Memory B cell (primary cell): ENCODE measurements around the gene PIK3R1.
A peak's percentile ranks its signal among the peaks of the same experiment; 100 is the strongest.
"Not testable (repeated sequence)": the region's sequence is repeated elsewhere in the genome, so short reads cannot be mapped to it uniquely, and the experiment has no call there.

Experiments used
- ATAC-seq: fragments of 150-1000 bp; cut with Tn5 transposase; 2 replicates; pipeline ENCODE4 v1.10.0; 2021; ENCODE audit warnings: low read depth, mild to moderate bottlenecking, moderate library complexity
- DNase-seq, 2 donors: peaks; one replicate each; pipeline ENCODE4 v3.0.0; 2022; ENCODE audit warnings: low spot score in 2 of 2
- H3K27ac Mint-ChIP-seq: one replicate; pipeline ENCODE4 v1.8.0; 2022; ENCODE audit warnings: mild to moderate bottlenecking, moderate library complexity, mixed read lengths
- H3K27me3 Mint-ChIP-seq: one replicate; pipeline ENCODE4 v1.8.0; 2022; ENCODE audit warnings: mixed read lengths
- H3K36me3 Mint-ChIP-seq: one replicate; pipeline ENCODE4 v1.8.0; 2022; ENCODE audit warnings: mild to moderate bottlenecking, mixed read lengths
- H3K4me1 Mint-ChIP-seq: one replicate; pipeline ENCODE4 v1.8.0; 2022; ENCODE audit warnings: mixed read lengths
- H3K4me3 Mint-ChIP-seq: one replicate; pipeline ENCODE4 v1.8.0; 2022; ENCODE audit warnings: mild to moderate bottlenecking, moderate library complexity, mixed read lengths
- H3K9me3 Mint-ChIP-seq: one replicate; pipeline ENCODE4 v1.8.0; 2022; ENCODE audit warnings: mixed read lengths

PIK3R1 gene

GRCh38 chr5:68182534-68182933, 33.0 kb upstream of the PIK3R1 start:
- ATAC-seq, result peak; percentile 34
- Mint-ChIP-seq H3K27me3 (no peaks in the 10 kb centered on the region), H3K4me1 (peaks cover 3% of the 10 kb centered on the region), H3K4me3 (no peak overlapping the region), H3K27ac (no peak overlapping the region), H3K9me3 (no peaks in the 10 kb centered on the region), H3K36me3 (no peaks in the 10 kb centered on the region)
- DNase-seq, result no peak

GRCh38 chr5:68187268-68188055, 28.1 kb upstream of the PIK3R1 start:
- H3K4me3 Mint-ChIP-seq, result no peak overlapping the region
- no peaks in the 10 kb centered on the region for H3K27me3 Mint-ChIP-seq
- peaks cover 10% of the 10 kb centered on the region for H3K4me1 Mint-ChIP-seq
- no peak overlapping the region for H3K27ac Mint-ChIP-seq
- no peaks in the 10 kb centered on the region for H3K36me3 Mint-ChIP-seq
- H3K9me3 Mint-ChIP-seq, result no peaks in the 10 kb centered on the region
- DNase-seq (no peak), ATAC-seq (no peak)

- H3K4me3 Mint-ChIP-seq, result no peak overlapping the region
- H3K36me3 Mint-ChIP-seq, result no peaks in the 10 kb centered on the region
- no peaks in the 10 kb centered on the region for H3K27me3 Mint-ChIP-seq
- no peak overlapping the region for H3K27ac Mint-ChIP-seq
- H3K9me3 Mint-ChIP-seq, result no peaks in the 10 kb centered on the region
- ATAC-seq (peak; percentile 26), DNase-seq (no peak)
- H3K4me1 Mint-ChIP-seq, result peaks cover 15% of the 10 kb centered on the region
These were observed 26.4 kb upstream of the PIK3R1 start for GRCh38 chr5:68189171-68189570.

GRCh38 chr5:68189613-68190012, 25.9 kb upstream of the PIK3R1 start:
- Mint-ChIP-seq H3K36me3 (no peaks in the 10 kb centered on the region), H3K9me3 (no peaks in the 10 kb centered on the region), H3K4me1 (peaks cover 19% of the 10 kb centered on the region), H3K27me3 (no peaks in the 10 kb centered on the region), H3K4me3 (no peak overlapping the region), H3K27ac (no peak overlapping the region)
- no peak for DNase-seq
- ATAC-seq, result no peak

DNA sequence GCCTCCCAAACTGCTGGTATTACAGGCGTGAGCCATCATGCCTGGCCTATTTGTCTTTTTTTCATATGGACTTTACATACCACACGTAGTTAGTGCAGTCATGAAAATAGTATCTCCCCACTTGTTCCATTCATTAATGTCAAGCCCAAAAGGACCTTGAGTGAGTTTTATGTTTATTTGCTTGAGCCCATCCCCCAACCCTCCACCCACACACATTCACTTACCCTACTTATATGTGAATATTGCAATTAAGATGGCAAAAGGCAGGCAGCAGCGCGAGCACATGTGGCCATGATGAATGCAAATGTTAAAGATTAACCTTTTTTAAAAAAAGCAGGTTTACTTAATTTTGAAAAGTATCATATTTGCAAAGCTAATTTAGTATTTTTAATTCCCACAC, 24.9 kb upstream of the PIK3R1 start:
- Mint-ChIP-seq H3K4me1 (peaks cover 23% of the 10 kb centered on the region), H3K27ac (no peak overlapping the region), H3K4me3 (no peak overlapping the region), H3K36me3 (no peaks in the 10 kb centered on the region), H3K9me3 (no peaks in the 10 kb centered on the region), H3K27me3 (no peaks in the 10 kb centered on the region)
- DNase-seq (no peak), ATAC-seq (no peak)

DNA sequence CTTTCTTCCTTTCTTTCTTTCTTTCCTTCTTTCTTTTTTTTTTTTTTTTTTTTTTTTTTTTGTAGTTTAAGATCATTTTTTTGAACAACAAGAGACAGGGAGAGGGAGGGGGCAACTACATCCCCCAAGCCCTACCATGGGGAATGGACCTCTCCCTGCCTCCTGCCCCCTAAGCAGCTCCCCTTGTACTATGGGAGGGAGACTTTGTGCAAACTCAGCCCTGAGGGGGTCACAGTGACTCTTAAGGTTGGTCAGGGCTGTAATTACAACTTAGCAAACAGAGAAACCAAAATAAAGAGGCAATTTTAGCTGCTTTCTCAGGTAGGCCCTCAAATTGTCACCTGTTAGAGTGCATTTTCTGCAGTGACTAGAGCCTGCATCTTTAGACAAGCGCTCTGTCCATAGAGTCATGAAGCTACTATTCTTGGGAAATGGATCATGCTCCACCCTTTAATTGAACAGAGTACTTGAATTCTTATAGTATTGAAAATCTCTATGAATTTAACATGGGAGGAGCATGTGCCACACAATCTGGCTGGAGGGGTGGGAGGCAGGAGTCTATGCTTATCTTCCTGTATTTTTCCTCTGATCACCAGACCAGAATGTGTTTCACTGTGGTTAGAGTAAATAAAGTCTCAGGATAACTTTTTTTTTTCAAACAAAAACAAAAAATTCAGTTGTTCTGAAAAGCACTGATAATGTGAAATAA, 24.3 kb upstream of the PIK3R1 start:
- H3K4me3 Mint-ChIP-seq, result no peak overlapping the region
- H3K4me1 Mint-ChIP-seq, result peaks cover 23% of the 10 kb centered on the region
- no peak overlapping the region for H3K27ac Mint-ChIP-seq
- no peaks in the 10 kb centered on the region for H3K27me3 Mint-ChIP-seq
- DNase-seq (no peak), ATAC-seq (no peak)
- H3K9me3 Mint-ChIP-seq, result no peaks in the 10 kb centered on the region
- no peaks in the 10 kb centered on the region for H3K36me3 Mint-ChIP-seq

DNA sequence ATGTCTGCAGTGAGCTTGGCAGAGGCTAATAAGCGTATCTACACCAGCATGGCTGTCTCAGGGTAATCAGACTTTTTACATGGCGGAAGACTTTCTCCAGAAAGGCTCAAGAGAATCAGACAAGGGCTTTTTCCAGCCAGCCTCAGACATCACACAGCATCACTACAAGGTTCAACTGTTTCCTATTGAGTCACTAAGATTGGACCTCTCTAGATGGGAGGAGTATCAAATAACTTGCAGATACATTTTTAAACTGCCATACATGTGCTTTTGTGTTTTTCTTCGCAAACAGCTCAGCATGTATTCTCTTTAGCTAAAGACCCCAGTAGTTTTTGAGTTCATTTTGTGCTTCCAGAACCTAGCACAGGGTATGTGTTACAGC, 22.9 kb upstream of the PIK3R1 start:
- Mint-ChIP-seq H3K4me3 (no peak overlapping the region), H3K4me1 (peaks cover 27% of the 10 kb centered on the region), H3K27me3 (no peaks in the 10 kb centered on the region), H3K36me3 (no peaks in the 10 kb centered on the region), H3K9me3 (no peaks in the 10 kb centered on the region), H3K27ac (no peak overlapping the region)
- ATAC-seq, result no peak
- no peak for DNase-seq

GRCh38 chr5:68193481-68194036, 22.0 kb upstream of the PIK3R1 start:
- no peak overlapping the region for H3K27ac Mint-ChIP-seq
- peaks cover 27% of the 10 kb centered on the region for H3K4me1 Mint-ChIP-seq
- DNase-seq, result no peak
- H3K36me3 Mint-ChIP-seq, result no peaks in the 10 kb centered on the region
- no peaks in the 10 kb centered on the region for H3K27me3 Mint-ChIP-seq
- no peak overlapping the region for H3K4me3 Mint-ChIP-seq
- ATAC-seq, result no peak
- no peaks in the 10 kb centered on the region for H3K9me3 Mint-ChIP-seq

GRCh38 chr5:68194386-68194785, 21.2 kb upstream of the PIK3R1 start:
- ATAC-seq, result no peak
- Mint-ChIP-seq H3K36me3 (no peaks in the 10 kb centered on the region), H3K27ac (peak overlapping the region; percentile 63), H3K4me3 (no peak overlapping the region), H3K9me3 (no peaks in the 10 kb centered on the region), H3K4me1 (peaks cover 23% of the 10 kb centered on the region), H3K27me3 (no peaks in the 10 kb centered on the region)
- DNase-seq, result no peak

DNA sequence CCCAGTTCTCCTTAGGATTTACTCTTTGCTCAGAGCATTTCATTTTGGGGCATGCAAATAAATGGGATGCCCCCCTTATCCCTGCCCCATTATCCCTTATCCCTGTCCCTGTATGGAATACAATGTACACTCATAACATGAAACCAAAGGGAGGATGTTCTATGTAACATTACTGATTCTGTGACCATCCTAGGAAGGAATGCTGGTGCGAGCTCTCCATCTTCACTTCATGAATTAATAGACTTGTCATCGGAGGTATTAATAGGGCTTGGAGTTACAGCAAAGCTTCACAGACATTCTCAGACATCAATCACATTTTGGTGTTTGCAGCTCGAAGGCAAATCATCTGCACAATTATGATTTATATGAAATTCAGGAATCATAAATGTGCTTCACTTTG, 20.4 kb upstream of the PIK3R1 start:
- H3K27ac Mint-ChIP-seq, result no peak overlapping the region
- no peaks in the 10 kb centered on the region for H3K27me3 Mint-ChIP-seq
- H3K9me3 Mint-ChIP-seq, result no peaks in the 10 kb centered on the region
- ATAC-seq (no peak), DNase-seq (no peak)
- no peaks in the 10 kb centered on the region for H3K36me3 Mint-ChIP-seq
- H3K4me1 Mint-ChIP-seq, result peaks cover 20% of the 10 kb centered on the region
- no peak overlapping the region for H3K4me3 Mint-ChIP-seq

GRCh38 chr5:68196876-68197275, 18.7 kb upstream of the PIK3R1 start:
- H3K36me3 Mint-ChIP-seq, result no peaks in the 10 kb centered on the region
- ATAC-seq (peak; percentile 100), DNase-seq (peak; percentile 43 to 63)
- H3K4me3 Mint-ChIP-seq, result no peak overlapping the region
- H3K27ac Mint-ChIP-seq, result peak overlapping the region; percentile 56
- H3K27me3 Mint-ChIP-seq, result no peaks in the 10 kb centered on the region
- H3K9me3 Mint-ChIP-seq, result no peaks in the 10 kb centered on the region
- peaks cover 20% of the 10 kb centered on the region for H3K4me1 Mint-ChIP-seq

DNA sequence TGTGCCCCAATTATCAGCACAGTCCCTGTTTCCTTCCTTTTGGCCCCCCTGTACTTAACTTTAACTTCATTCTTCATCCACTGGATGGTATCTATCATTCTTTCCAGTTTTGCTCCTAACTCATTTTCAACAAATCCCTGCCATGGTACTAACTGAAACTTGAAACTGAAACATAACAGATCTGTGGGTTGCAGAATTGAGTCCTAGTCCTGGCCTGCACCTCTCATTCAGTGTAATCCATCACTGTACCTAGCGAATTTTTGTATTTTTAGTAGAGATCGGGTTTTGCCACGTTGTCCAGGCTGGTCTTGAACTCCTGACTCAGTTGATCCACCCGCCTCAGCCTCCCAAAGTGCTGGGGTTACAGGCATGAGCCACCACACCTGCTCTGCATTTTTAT, 15.3 kb upstream of the PIK3R1 start:
- peaks cover 4% of the 10 kb centered on the region for H3K4me1 Mint-ChIP-seq
- H3K27me3 Mint-ChIP-seq, result no peaks in the 10 kb centered on the region
- H3K4me3 Mint-ChIP-seq, result no peak overlapping the region
- ATAC-seq (no peak), DNase-seq (no peak)
- H3K36me3 Mint-ChIP-seq, result no peaks in the 10 kb centered on the region
- H3K27ac Mint-ChIP-seq, result no peak overlapping the region
- H3K9me3 Mint-ChIP-seq, result no peaks in the 10 kb centered on the region

- H3K9me3 Mint-ChIP-seq, H3K36me3 Mint-ChIP-seq, DNase-seq, H3K4me1 Mint-ChIP-seq, ATAC-seq, H3K4me3 Mint-ChIP-seq, H3K27ac Mint-ChIP-seq, H3K27me3 Mint-ChIP-seq: not testable (repeated sequence)
These were observed 4.9 kb upstream of the PIK3R1 start for GRCh38 chr5:68210654-68211053.

DNA sequence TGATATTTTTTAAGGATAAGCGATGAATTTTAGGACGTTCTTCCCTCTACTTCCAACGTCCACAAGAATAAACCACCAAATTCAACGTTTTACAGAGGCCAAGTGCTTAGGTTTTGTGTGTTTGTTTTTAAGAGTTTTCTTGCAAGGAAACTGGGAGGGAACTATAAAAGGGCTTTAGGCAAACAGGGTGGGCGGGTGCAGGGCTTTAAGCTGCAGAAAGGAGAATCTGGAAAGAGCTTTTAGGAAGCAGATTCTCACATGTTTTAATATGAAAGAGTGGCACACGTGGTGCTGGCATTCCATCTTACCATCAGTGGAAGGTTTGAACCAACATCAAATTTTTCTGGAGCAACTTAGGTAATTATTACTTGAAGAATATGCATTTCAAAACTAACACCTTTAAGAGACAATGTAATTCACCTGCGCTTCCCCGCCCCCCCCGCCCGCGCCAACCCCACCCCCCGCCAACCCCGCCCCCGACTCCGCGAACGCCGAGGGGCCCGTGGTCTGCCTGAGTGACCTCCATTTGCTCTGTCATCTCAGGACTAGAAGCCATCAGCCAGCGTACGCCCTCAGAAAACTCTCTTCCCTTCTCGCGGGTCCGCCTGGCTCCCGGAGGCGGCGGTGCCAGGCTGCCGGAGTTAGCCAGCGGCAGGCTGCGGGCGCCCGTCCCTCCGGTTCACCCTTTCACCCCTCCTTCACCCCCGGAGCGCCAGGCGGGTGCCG, 911 bp upstream of the PIK3R1 start:
- no peak for DNase-seq
- H3K27me3 Mint-ChIP-seq, result no peaks in the 10 kb centered on the region
- peak overlapping the region; percentile 97 for H3K27ac Mint-ChIP-seq
- H3K4me3 Mint-ChIP-seq, result peak overlapping the region; percentile 83
- H3K4me1 Mint-ChIP-seq, result peaks cover 28% of the 10 kb centered on the region
- H3K36me3 Mint-ChIP-seq, result peaks cover 5% of the 10 kb centered on the region
- ATAC-seq, result no peak
- peaks cover 7% of the 10 kb centered on the region for H3K9me3 Mint-ChIP-seq
